ENCODE results near the gene DUSP18. TPM values are rescaled to one million over a fixed set of nuclear protein-coding genes. Genes with fewer than 3 reads are reported as not detected.
A peak's percentile ranks its signal among the peaks of the same experiment; 100 is the strongest.
"Not testable (repeated sequence)": the region's sequence is repeated elsewhere in the genome, so short reads cannot be mapped to it uniquely, and the experiment has no call there.

The DUSP18 gene
- total and polyA plus RNA-seq, 9 donors = 3.3 to 18.5 (median 5.7) TPM

- TF ChIP-seq EP300 (IDR thresholded peaks at IDR 0.05) (no peak), CTCF (IDR thresholded peaks at IDR 0.05) (peak; percentile 89 to 97 (median 95))
- H3K36me3 ChIP-seq = no peaks in the 10 kb centered on the region
- H3K4me1 ChIP-seq (ENCODE audit: insufficient read depth) = peaks cover 15% of the 10 kb centered on the region
- H3K27ac ChIP-seq = peak overlapping the region; percentile 83 to 94
- H3K9me3 ChIP-seq = no peaks in the 10 kb centered on the region
- no peaks in the 10 kb centered on the region for H3K27me3 ChIP-seq
- peak; percentile 83 to 91 (median 89) for DNase-seq
- intact Hi-C loops (cut with DNase I) = loop anchor here in 3 of 4 donors (10.0 kb wide), 4 partner anchors 60 to 510 kb away; partner anchors contain the start of genes OSBP2 (in 1 of the 3) and PLA2G3 (in 1 of the 3)
- 9 to 18% (median 10%) methylated on average over 29 of the region's 29 CpGs for WGBS, 3 donors
- H3K4me3 ChIP-seq = peak overlapping the region; percentile 81
Measured at GRCh38 chr22:30634471-30635233, 33.0 kb downstream of the DUSP18 start.

GRCh38 chr22:30631469-30631868, 36.2 kb downstream of the DUSP18 start:
- not testable (repeated sequence) for DNase-seq; H3K27ac ChIP-seq; H3K36me3 ChIP-seq; H3K27me3 ChIP-seq; H3K4me1 ChIP-seq (ENCODE audit: insufficient read depth); H3K4me3 ChIP-seq; H3K9me3 ChIP-seq
- intact Hi-C loops (cut with DNase I) = loop anchor here in 3 of 4 donors (10.0 kb wide), 4 partner anchors 63 to 513 kb away; partner anchors contain the start of genes OSBP2 (in 1 of the 3) and PLA2G3 (in 1 of the 3)
- 86 to 96% (median 95%) methylated on average over 9 to 21 of the region's 31 CpGs for WGBS, 3 donors

GRCh38 chr22:30628491-30628890, 39.2 kb downstream of the DUSP18 start:
- Histone ChIP-seq H3K27me3 (no peaks in the 10 kb centered on the region), H3K4me3 (no peak overlapping the region), H3K9me3 (no peaks in the 10 kb centered on the region), H3K4me1 (ENCODE audit: insufficient read depth) (no peaks in the 10 kb centered on the region), H3K36me3 (no peaks in the 10 kb centered on the region), H3K27ac (no peak overlapping the region)
- no peak for DNase-seq
- 71 to 79% (median 76%) methylated on average over 4 of the region's 4 CpGs for WGBS, 3 donors
- intact Hi-C loops (cut with DNase I) = loop anchor here in 1 of 4 donors (10.0 kb wide), 1 partner anchor 126 kb away; no protein-coding TSS in a partner anchor
- TF ChIP-seq EP300 (IDR thresholded peaks at IDR 0.05) (no peak), POLR2A (IDR thresholded peaks at IDR 0.05) (no peak)

- DNase-seq = no peak
- TF ChIP-seq CTCF (IDR thresholded peaks at IDR 0.05) = no peak
Measured at GRCh38 chr22:30627471-30627870, 40.2 kb downstream of the DUSP18 start.

GRCh38 chr22:30626413-30626812, 41.3 kb downstream of the DUSP18 start:
- intact Hi-C loops (cut with DNase I) = loop anchor here in 1 of 4 donors (10.0 kb wide), 1 partner anchor 128 kb away; no protein-coding TSS in a partner anchor
- Histone ChIP-seq H3K9me3 (no peaks in the 10 kb centered on the region), H3K36me3 (no peaks in the 10 kb centered on the region), H3K4me3 (no peak overlapping the region), H3K27ac (no peak overlapping the region), H3K4me1 (ENCODE audit: insufficient read depth) (no peaks in the 10 kb centered on the region), H3K27me3 (no peaks in the 10 kb centered on the region)
- WGBS, 3 donors = 90 to 94% (median 90%) methylated on average over 5 of the region's 5 CpGs
- TF ChIP-seq POLR2A (IDR thresholded peaks at IDR 0.05) (no peak), CTCF (IDR thresholded peaks at IDR 0.05) (no peak), EP300 (IDR thresholded peaks at IDR 0.05) (no peak)
- no peak for DNase-seq

More at GRCh38 chr22:30627471-30627870, 40.2 kb downstream of the DUSP18 start:
- Histone ChIP-seq H3K4me3 (no peak overlapping the region), H3K9me3 (no peaks in the 10 kb centered on the region), H3K27me3 (no peaks in the 10 kb centered on the region), H3K36me3 (no peaks in the 10 kb centered on the region), H3K27ac (no peak overlapping the region), H3K4me1 (ENCODE audit: insufficient read depth) (no peaks in the 10 kb centered on the region)
- intact Hi-C loops (cut with DNase I) = loop anchor here in 1 of 4 donors (10.0 kb wide), 1 partner anchor 127 kb away; no protein-coding TSS in a partner anchor
- WGBS, 3 donors = 86 to 91% (median 88%) methylated on average over 5 of the region's 5 CpGs

- WGBS, 3 donors = 94 to 96% (median 95%) methylated on average over 6 of the region's 6 CpGs
- not testable (repeated sequence) for H3K4me1 ChIP-seq (ENCODE audit: insufficient read depth); H3K9me3 ChIP-seq; H3K36me3 ChIP-seq; H3K4me3 ChIP-seq; DNase-seq; H3K27me3 ChIP-seq; H3K27ac ChIP-seq
- intact Hi-C loops (cut with DNase I) = loop anchor here in 1 of 4 donors (10.0 kb wide), 1 partner anchor 135 kb away; no protein-coding TSS in a partner anchor
Measured at GRCh38 chr22:30619909-30620308, 47.8 kb downstream of the DUSP18 start.

All from ovary (tissue), 9 donors.